GM21717 (cell line): Measurements from ENCODE around the gene FAM187B.
"Not testable (repeated sequence)": the region's sequence is repeated elsewhere in the genome, so short reads cannot be mapped to it uniquely, and the experiment has no call there.

Source experiments
- ATAC-seq: cut with Tn5 transposase; IDR thresholded peaks from one replicate; pipeline ENCODE4 v1.9.1; 2021; ENCODE audit warnings: mild to moderate bottlenecking, moderate library complexity; ENCODE audit not compliant: unreplicated experiment

Gene FAM187B

DNA sequence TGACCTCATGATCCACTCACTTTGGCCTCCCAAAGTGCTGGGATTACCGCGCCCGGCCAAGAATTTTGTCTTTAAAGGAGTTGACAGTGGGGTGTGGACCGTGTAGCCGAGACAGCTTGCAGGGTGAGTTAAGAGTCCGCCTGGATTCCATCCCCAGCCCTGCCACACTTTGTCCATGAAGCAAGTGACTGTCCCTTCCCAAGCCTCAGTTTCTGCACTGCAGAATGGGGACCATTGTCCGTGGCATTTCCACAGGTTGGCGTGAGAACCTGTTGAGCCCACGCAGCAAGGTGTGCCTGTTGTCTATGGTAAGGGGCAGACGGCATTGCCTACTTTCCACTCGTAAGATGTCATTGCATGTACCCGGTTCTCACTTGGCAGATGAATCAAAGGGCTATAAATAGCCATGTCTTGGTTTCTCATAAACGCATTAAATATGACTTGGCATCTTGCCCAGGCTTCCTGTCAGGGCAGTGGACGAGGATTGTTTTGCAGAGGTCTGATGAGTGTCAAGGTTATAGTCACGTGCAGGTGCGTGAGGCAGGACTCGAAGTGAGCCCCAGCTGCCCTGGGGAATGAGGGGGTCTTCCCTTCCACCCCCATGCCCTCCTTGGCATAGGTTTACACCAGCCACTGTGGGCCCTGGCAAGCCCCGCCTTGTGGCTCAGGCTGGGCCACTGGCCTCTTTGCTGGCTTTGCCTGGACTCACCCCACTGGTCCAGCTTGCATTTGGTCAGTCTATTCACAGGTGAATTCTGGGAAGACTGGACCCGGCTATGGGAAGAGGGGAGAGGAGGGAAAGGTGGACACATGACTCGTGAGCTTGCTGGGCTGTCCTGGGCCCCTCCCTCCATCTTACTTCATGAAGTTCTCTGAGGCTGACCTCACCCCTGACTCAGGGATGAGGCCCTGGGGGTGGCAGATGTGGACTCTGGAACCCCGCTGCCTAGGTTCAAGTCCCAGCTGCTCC lies 14.6 kb downstream of the FAM187B start:
- ATAC-seq = no peak

DNA sequence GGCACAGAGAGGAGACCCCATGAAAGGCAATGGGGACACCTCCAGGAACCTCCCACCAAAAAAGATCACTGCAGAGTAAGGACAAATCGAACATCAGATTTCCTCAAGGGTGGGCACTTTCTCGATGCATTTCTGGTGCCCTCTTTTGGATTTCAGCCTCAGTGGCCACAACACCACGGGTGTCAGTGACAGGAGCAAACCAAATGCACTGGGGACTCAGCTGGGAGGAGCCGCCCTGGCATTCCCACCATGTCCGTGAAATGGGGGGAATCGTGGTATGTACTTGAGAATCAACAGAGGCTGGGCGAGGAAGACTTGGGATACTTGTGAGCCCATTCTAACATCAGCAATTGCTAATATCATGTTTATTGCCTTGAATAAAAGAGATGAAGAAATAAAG lies 16.3 kb downstream of the FAM187B start:
- ATAC-seq = no peak

DNA sequence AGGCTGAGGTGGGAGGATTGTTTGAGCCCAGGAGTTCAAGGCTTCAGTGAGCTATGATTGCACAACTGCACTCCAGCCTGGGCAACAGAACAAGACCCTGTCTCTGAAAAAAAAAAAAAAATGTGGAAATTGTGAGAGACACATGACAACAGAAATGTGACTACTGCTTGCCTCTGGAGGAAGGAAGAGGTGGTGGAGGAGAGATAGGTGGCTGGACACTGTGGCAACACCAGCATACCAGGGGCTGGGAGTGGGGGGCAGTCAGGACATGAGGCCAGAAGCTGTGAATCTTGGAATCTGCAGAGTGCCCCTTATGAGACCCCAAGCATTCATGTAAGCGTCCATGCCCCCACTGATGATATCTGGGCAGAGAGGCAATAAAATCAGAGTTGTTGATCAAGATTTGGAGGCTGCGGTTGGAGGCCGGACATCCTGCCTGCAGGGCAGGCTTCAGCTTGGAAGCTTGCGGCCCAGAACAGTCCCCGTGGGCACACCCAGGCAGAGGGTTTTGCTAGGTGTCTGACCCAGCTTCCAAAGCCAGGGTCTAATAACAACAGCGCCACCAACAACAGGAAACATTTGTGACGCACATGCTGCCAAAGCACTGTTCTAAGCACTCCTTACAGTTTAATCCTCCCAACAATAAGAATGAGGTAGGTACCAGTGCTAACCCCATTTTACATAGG lies 16.9 kb downstream of the FAM187B start:
- no peak for ATAC-seq

DNA sequence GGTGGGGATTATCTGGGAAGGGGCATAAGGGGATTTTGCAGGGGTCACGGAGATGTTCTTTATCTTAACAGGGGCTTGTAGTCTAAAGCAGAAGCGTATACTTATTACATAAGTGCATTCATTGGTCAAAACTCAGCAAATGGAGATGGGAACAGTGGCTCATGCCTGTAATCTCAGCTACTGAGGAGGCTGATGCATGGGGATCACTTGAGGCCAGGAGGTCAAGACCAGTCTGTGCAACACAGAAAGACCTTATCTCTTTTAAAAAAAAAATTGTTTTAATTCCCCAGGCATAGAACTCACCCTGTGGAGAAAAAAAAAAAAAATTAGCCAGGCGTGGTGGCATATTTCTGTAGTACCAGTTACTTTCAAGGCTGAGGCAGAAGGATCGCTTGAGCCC lies 18.9 kb downstream of the FAM187B start:
- no peak for ATAC-seq

DNA sequence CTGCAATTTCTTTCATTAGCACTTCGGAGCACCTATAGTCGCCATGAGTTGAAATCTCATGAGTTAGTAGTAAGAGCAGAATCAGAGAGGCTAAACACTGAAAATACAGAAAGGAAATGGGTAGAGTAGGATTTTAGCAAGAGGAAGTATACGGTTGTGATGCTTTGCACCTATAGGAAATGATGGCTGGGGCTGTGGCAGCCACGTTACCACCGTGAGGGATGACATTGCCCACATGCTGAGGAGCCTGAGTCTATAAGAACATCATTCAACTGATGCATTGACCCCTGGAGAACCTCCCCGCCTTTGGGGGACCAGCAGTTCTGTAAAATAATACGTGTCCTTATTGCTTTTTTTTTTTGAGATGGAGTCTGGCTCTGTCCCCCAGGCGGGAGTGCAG lies 20.4 kb downstream of the FAM187B start:
- no peak for ATAC-seq

DNA sequence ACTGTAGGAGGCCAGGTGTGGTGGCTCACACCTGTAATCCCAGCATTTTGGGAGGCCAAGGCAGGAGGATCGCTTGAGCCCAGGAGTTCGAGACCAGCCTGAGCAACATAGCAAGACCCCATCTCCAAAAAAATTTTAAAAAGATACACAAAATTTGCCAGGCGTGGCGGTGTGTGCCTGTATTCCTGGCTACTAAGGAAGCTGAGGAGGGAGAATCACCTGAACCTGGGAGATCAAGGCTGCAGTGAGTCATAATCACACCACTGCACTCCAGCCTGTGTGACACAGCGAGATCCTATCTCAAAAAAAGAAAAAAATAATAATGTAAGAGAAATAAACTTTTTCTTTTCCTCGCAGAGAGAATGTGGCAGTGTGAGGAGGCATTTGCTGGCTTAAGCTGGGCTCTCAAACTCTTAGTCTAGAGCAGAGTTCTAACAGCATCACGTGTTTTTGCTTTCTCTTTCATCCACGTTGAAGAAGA lies 21.1 kb downstream of the FAM187B start:
- no peak for ATAC-seq

DNA sequence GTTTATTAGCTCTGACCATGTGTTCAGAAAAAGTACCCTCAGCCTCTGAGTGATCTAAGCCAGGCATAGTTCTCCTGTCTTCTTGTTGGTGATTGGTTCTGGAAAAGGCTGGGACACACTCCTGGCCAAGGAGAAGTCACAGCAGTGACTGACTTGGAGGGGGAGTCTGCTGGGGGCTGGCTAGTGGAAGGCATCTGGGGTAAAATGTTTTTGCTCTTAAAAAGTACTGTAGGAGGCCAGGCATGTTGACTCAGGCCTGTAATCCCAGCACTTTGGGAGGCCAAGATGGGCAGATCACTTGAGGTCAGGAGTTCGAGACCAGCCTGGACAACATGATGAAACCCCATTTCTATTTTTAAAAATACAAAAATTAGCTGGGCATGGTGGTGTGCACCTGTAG lies 21.7 kb downstream of the FAM187B start:
- ATAC-seq = no peak

DNA sequence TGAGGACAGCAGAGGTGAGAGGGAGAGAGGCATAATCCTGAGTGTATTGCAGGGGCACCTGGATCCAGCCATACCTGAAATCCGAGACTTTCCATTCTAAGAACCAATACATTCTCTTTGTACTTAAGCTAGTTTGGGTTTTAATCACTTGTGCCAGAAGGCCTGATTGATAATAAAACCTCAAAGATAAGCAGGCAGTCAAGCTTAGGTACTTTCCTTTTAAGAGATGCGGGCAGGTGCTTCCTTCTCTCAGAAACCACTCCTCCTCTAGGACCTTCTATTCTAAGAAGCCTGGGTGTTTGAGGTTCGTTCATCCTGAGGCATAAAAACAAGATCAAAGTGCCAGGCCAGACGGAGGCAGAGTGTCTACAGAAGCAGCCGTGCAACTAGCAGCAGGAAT lies 22.2 kb downstream of the FAM187B start:
- no peak for ATAC-seq

DNA sequence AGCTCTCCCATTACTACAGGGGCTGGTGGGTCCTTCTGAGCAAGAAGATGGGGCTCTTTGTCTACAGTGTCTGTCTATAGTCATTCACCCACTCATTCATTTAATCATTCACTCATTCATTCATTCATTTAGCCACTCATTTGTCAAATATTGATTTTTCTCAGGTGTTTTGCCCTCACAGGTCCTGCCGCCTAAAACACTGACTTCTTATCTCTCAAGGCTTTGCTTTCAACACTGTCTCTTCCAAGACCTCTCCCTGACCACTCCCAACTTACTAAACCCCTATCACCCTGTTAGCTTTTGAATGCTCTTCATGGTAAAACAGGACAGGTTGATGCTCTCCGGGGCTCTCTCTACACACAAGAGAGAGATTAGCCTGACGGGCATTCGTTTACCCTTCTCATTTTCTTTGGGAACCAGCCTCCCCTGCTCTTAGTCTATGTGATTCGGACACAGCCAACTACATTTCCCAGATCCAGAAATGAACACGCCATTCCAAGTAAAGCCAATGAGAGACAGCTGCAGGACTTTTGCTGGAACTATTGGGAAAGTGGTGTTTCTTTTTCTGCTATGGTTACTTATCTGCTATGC lies 22.7 kb downstream of the FAM187B start:
- ATAC-seq = no peak

DNA sequence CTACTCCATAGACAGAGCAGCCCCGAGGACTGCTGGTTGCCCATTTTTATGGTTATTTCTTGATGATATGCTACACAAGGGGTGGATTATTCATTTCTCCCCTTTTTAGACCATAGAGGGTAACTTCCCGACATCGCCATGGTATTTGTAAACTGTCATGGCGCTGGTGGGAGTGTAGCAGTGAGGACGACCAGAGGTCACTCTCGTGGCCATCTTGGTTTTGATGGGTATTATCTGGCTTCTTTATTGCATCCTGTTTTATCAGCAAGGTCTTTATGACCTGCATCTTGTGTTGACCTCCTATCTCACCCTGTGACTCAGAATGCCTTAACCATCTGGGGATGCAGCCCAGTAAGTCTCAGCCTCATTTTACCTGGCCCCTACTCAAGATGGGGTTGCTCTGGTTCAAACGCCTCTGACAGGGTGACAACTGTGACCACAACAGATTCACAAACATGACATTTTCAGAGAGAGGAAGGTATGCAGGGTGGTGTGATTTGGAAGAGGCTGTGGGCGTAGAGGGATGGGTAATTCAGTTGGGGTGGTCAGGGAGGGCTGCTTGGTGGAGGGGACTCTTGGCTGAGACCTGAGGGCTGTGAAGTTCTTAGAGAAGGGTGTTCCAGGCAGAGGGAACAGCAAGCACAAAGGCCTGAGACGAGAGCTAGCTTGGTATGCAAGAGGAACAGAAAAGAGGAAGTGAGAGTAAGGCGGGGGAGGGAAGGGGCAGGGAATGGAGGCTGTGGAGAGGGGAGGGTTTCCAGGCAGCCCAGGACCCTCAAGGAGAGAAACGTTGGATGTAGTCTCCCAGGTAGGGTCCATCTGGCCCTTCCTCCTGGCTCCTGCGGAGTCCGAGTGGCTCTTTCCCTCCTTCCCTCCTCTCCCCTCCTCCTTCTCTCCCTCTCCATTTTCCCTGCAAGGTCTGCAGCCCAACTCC lies 23.5 kb downstream of the FAM187B start:
- ATAC-seq = no peak

DNA sequence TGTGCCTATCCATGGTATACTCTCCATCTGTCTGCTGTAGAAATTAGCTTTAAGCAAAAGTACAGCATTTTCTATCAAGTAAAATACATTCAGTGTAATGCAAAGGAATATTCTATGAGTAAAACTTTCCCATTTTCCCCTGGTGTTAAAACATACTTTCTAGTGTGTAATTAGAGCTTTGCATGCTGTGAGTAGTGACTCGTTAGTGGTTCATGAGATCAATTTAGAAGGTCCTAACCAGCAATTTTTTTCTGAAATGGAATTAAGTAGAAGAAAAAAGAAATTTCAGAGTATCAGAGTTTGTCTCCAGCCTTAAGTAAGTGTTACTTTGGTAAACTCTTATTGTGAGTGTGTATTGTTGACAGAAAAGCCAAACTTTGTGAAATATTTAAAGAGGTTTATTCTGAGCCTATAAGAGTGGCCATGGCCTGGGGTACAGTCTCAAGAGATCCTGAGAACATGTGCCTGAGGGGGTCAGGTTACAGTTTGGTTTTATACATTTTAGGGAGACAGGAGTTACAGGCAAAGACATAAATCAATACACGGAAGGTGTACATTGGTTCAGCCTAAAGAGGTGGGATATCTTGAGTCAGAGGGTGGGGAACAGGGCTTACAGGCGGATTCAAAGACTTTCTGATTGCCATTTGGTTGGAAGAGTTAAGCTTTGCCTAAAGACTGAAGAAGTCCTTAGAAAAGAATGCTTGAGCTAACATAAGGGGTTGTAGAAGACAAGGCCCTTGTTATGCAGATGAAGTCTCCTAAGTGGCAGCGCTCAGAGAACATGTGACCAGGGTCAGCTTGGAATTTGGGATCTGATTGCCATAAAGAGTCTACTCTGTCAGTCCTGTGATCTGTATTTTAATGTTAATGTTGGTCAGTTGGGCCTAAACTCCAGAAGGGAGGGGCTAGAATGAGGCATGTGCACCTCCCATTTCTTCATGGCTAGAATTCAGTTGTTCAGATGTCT lies 25.5 kb downstream of the FAM187B start:
- no peak for ATAC-seq

DNA sequence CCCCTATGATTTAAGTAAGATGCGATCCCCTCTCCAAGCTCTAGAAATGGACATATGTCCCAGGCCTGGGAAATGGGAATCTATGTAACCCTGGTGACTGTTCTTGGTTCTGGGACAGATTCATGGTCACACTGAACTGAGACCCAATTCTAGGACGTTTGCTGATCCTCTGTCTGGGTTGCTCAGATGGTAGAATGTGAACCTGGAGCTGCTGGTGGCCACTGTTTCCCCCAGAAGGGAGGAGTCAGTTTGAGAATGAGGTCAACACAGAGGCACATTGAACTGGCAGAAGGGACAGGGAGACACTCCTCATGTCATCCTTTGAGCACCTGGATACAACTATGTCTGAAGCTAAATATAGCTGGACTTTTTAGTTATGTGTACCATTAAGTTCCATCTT lies 29.1 kb downstream of the FAM187B start:
- no peak for ATAC-seq

DNA sequence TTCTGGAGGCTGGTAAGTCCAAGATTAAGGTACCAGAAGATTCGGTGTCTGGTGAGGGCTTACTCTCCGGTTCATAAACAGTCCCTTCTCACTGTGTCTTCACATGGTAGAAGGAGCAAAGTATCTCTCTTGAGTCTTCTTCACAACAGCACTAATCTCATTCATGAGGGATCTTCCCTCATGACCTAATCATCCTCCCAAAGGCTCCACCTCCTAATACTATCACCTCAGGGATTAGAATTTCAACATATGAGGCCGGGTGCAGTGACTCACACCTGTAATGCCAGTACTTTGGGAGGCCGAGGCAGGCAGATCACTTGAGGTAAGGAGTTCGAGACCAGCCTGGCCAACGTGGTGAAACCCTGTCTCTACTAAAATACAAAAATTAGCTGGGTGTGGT lies 31.7 kb downstream of the FAM187B start:
- not testable (repeated sequence) for ATAC-seq

DNA sequence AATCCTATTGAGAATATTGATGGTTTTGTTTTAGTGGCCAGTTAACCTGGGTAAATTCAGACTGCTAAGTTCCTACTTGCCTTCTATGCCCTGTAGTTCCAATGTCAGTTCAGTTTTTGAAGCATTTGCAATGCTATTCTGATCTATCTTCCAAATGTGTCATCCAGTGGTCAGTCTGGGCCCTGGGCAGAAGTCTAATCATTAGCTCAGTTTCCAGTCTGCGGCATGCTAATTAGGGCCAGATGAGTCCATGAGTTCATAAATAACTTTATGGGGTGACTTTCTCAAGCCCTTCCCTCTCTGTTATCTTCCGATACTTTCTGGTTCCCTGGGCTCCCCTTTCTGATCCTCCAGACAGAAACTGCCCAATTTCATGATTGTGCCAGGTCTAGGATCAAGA lies 32.7 kb downstream of the FAM187B start:
- no peak for ATAC-seq

DNA sequence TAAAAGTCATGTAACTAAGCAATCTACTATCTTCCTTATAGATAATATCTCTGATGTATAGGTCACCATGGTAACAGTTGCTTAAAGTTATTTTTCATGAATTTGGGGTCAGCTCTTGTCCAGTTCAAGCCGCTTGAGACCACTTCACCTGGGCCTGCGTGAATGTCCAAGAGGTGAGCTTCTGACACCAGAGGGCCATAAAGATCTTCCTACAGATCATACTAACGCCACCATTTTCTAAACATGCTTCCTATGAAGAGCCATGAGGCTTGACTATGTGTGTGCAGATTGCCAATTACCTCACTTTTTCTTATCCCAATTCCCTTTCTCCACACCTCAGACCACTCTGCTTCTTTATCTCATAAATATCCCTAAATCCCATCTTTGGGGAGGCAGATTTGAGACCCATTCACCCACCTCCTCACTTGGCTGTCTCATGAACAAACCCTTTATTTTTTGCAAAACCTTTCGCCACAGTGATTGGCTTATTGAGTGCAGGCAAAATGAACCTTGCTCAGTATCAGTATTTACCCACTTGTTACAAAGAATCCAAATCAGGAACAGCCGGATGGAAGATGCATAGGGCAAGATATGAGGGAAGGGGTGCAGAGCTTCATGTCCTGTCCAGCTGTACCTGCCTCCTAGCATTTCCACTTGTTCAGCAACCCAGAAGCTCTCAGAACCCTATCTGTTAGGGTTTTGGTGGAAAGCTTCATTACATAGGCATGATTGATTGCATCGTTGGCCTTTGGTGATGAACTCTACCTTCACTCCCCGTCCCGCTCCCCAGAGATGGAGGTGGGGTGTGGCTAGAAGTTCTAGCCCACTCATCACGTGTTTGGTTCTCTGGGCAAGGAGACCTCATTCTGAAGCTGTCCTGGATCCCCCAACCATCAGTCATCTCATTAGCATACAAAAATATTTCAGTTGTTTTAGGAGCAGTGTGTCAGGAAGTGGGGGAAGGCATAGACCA lies 34.2 kb downstream of the FAM187B start:
- no peak for ATAC-seq

DNA sequence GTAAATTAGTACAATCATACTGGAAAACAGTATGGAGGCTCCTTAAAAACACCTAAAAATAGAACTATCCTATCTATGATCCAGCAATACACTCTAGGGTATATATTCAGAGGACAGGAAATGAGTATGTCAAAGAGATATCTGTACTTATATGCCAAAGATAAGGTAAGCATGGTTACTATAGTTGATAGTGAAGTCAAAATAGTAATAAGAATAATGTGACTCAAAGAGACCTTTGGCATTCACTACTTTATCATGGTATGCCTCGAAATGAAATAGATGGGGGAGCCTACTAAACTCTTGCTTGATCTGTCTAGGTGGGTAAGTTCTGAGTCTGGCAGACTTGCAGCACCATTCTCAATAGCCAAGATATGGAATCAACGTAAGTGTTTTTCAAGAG lies 43.7 kb downstream of the FAM187B start:
- ATAC-seq = no peak

DNA sequence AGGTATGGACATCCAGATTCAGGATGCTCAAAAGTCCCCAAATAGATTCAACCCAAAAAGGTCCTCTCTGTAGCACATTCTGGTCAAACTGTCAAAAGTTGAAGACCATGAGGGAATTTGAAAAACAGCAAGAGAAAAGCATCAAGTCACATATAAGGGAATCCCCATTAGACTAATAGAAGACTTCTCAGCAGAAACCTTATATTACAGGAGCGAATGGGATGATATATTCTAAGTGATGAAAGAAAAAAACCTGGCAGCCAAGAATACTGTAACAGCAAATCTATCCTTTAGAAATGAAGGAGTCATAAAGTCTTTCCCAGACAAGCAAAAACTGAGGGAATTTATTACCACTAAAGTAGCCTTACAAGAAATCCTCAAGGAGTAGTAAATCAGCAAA lies 44.3 kb downstream of the FAM187B start:
- ATAC-seq = no peak

DNA sequence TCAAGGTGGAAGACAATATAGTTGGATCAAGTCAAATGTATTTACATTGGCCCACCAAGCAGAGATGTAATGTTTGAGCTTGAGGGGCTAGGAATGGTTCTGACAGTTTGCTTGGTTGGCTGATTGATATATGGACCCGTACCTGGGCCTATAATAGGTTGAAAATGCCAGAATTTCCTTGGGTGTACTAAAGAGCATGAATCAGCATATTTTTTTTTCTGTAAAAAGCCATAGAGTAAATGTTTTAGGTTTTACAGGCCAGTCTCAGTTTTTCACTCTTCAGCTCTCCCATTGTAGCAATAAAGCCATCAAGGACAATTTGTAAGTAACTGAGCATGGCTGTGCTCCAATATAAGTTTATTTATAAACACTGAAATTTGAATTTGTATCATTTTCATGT lies 47.2 kb downstream of the FAM187B start:
- ATAC-seq = no peak
